NCI-H345 treated with DMSO at 0.1 percent for 48 hours (cell line): ENCODE measurements around the gene NOL4L.
A peak's percentile ranks its signal among the peaks of the same experiment; 100 is the strongest.

ENCODE experiments used
- DNase-seq: peaks from one replicate; lab custom pipeline; 2025; ENCODE audit not compliant: unreplicated experiment; lab: John Stamatoyannopoulos, UW

NOL4L gene

DNA sequence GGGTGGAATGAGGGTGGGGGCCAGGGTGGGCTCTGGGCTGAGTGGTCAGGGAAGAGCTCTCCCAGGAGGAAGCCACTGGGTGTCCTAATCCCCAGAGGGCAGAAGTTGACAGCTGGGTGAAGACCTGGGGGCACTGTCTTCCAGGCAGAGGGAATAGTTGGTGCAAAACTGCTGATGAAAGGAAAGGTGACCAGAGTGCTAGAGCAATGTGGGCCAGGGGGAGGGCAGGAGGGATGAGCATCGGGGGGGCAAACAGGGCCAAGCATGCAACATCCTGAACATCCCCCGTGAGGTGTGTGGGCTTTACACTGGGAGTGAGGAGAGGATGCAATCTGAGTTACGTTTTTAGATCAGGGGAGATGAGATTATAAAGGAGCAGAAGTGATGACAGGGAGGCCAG is 97.8 kb downstream of the NOL4L start:
- DNase-seq = no peak

DNA sequence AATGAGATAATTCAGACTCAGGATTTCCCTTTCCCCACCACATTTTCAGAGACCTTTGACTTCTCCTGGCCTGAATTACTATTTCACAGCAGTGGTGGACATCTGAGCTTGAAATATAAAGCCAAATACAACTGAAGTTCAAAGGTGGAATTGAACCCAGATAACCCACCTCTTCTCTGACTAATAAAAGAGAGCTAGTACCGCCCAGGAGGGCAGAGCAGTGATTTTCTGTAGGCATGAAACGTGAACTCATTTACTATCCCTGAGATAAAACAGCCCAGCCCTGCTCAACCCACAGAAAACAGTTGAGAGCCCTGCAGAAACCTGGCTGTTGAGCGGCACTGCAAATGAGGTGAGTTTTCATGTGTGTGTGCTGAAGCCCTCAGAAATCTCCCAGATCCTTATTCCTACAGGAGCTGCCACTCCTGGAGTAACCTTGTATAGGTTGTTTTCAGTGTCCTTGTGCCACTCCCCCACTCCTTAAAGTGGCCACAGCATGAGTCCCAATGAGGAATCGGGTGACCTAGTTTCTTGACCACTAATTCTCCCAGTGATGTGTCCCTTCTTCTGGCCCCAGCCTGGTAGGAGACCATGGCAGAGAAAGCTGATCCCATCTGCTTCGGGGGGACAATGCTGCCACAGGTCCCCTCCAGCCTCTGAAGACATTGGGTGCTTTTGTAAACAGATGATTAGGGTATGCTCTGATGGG is 99.2 kb downstream of the NOL4L start:
- DNase-seq = no peak

DNA sequence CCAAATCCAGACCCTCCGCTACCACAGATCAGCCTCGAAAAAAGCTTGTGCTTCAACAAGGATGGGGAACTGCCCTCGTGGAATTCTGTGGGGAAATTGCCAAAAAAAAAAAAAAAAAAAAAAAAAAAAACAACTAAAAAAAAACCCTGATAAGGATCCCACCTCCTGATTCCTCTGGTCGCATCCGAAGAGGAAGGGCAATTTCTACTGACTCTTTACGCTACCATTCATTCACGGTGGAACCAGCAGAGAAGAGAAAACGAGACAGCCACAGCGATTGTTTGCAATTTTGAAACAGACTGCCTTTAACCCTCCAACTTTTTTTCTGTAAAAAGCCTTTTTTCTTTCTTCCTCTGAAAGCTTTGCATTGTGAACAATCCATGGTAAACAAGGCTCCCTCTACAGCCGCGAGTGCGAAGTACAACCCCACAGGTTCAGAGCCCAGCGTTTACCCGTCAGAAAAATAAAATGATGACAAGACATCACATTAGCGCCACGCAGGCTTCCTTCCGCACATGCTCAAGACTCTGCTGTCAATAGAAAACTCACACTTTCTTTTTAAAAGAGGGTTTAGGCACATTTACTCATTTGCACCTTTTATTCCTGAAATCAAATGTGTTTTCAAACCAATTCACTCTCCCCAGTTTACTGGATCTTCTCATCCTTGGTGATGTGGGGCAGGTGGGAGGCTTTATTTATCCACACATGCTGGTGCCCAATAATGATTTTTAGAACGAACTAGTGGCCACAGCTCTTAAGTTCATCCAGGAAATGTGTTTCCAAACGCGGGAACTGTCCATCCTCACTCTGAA is 100.0 kb downstream of the NOL4L start:
- peak; percentile 88 for DNase-seq

DNA sequence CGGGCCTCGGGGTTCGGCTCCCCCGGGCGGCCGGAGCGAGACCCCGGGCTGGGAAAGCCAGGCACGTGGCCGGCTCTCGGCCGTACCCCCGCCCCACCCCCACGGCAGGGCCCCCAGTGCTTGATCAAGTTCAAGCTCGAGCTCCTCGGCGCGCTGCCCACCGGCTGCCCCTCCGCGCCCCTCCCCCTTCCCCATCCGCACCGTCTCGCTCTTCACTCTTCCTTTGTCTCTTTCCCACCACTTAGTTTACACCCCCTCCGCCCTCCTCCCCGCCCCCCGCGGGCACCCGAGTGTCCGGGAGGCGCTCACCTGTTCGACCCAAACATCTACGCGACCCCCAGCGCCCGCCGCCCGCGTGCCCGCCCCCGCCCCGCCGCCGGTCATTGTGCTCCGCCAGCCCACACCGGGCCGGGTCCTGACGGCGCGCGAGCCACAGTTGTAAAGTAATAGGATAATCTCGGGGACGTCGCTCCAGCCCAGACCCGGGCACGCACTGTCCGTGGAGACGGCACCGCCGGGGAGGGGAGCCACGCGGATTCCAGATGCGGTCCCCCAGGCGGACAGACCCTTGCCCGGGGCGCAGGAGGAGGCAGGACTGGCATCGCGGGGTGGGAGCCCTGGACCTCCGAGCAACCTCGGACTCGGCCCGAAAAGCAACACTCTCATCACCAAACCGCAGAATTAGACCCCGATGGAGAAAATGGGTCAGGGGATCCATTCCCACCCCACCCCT is 100.7 kb downstream of the NOL4L start:
- no peak for DNase-seq

DNA sequence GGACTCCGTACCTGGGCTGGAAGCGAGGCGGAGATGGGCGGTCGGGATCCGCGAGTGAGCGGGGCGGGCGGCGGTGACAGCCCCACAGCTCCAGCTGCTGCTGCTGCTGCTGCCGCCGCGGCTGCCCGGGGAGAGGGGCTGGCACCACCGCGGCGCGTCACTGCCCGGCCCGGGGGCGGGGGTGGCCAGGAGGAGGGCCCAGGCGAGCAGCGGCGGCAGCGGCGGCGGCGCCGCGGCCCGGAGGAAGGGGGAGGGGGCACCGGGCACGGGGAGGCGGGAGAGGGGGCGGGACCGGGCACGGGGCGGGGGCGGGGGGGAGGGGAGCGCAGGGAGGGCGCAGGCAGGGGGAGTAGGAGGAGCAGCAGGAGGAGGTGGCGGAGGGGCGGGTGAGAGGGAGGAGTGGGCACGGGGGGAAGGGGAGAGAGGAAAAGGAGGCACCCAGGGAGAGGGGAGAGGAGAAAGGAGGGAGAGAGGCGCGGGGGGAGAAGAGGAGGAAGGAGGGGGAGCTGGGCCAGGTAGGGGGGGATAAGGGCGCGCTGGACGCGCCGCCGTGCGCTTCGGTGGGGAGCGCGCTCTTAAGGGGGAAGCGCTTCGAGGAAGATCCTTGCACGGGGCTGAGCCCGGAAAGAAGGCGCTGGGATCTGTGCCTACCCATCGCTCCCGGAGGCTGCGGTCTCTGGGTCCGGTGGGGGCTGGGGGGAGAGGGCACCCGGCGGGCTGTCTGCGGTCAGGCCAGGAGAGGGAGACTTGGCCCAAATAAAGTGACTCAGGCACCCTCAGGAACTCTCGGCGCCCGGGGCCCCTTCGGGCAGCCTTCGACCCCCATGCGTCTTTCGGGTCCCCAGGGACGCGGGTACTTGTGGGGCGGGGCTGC is 101.5 kb downstream of the NOL4L start:
- peak; percentile 41 for DNase-seq

DNA sequence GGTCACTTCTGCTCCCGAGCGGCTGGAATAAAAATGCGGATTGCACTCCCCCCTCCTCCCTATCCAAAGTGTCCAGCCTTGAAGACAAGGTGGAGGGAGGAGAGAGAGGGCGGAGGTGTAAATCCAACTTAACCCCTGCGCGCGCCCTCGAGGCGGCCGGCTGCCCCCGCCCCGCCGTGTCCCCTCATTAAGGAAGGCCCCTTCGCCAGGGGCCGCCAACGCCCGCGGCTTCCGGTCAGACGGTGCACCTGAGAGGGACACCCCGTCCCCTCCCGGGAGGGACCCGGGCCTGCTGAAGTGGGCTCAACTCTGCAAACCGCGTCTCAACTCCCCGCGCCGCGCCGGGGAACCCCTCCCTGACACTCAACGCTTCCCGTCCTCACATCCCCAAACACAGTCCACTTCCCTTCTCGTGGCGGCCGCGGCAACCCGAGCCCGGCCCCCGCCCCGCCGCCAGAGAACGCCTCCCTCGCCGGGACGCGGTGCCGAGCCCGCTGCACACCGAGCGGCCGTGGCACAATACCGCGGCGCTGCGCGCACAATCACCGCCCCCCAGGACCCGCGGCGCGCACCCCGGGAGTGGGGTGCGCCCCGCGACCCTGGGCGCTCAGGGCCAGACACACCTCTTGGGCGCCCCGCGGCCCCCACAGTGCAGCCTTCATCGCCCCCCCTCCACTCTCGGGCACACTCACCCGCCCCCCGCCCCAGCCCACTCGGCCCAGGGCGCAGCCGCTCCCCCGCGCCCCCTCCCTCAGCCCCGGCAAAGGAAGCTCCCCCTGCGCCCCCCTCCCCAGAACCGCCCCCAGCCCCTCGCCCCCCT is 102.5 kb downstream of the NOL4L start:
- no peak for DNase-seq

DNA sequence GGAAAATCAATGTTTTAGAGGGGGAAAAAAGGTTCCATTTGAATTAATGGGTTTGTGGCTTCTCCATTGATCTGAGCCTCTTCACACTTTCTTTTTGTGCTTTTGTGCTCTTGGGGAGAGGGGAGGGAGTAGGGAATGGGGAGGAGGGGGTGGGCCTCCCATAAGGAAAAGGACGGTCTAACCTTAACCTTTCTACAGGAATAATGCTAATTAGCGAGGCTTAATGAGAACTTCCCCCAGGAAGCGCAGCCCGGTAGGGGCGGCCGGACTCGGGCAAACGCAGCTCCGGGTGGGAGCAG is 103.0 kb downstream of the NOL4L start:
- DNase-seq = no peak

DNA sequence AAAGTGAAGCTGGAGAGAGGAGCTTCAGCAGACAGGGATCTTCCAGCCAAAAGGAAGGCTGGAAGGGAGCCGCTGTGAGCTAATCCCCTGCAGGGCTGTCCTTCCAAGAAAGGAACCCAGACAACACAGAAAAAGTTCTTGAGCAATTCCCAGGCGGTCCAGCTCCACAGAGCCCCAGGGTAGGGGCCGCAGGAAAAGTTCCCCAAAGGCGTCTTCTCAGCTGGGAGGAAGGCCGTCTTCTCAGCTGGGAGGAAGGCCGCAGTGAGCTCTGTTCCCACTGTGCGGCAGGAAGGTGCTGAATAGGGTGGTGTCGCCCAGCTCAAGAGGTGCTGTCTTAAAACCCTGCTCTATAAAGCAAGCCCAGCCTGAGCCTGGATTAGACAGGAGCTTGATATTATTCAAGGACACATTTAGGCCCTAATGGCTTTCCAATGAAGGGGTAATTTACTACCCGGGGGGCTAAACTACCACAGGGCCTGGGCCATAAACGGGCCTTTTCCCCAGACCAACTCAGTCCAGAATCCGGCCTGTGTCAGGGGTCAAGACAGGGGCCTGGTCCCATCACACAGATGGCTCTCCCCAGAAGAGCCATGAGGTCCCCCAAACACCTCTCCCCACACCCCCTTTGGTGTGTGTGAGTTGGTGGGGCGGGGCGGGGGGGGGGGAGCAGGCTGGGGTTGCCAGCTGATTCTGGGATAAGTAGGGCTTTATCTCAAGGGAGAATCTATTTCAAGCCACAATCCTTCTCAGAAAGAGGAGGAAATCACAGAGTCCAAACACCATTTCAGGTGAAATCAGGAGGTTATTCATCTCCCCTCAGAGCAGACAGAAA is 103.6 kb downstream of the NOL4L start:
- DNase-seq = no peak

DNA sequence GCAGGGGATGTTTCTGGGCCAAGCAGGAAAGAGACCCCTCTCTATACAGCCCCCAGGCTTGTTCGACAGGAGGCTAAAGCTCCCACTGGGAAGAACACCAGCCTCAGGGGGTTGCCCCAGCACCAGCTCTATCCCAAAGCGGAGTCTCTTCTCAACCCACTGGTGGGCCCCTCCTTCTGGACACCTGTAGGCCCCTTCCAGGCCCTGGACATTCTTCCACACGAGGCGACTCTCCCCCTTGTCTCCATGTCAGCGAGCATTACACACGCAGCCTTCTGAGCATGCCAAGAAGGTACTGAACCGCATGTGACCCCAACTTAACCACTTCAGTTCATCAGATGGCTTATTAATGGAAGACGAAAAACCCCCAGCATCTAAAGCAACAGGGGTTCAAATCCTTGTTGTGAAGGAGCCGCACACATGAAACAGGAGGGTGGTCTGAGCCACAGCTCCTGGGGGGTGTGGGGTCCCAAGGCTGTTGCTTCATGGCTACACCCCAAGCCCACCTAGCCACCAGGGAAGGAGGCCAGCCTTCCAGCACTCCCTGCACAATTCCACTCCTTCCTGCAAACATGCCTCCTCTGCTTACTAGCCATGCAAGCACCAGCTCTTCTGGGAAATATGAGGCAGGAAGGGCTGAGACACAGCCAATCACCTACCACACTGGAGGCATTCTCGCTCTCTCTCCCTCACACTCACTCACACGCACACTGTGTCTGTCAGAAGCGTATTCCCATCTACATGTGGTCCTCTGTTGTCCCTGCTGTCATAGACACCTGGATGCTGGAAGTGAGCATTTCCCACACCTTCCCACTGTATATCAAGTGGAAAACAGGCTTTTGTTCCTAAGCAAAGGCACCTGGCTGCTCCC is 104.5 kb downstream of the NOL4L start:
- no peak for DNase-seq

DNA sequence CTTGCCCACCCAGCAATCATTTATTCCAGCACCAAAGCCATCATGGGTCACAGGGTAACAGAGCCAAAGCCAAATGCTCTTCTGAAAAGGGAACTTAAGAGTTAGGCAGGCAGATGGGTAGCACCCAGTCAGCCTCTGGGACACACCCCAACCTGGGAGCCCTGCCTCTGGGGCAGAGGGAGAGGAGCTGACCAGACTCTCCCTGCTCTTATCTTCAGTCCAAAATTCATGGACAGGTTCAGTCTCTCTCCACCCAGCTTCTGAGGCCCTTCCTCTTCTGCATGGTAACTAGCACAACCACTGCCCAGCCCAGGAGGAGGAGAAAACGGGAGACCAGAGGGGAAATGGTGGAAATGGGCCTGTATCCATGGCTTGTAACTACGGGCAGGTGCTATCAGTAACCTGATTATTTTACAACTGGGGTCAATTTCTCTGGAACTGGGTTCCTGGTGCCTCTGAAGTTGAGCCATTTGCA is 105.4 kb downstream of the NOL4L start:
- no peak for DNase-seq

DNA sequence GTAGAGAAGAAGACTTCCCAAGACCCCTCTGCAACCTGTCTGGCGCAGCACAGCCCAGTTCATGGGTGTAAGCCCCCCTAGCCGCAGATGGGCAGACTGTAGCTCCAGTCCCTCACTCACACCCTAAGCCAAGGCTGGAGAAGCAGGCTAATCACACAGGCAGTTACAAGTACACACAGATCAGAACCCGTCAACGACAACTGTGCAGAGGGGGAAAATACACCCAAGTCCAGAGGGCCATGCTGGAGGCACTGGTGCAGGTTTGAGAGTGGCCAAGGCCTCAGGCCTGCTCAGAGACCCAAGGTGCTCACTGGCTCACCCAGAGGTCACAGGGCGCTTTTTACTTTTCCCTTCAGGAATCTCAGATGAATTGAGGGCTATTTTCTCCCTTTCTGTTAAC is 106.1 kb downstream of the NOL4L start:
- DNase-seq = no peak

DNA sequence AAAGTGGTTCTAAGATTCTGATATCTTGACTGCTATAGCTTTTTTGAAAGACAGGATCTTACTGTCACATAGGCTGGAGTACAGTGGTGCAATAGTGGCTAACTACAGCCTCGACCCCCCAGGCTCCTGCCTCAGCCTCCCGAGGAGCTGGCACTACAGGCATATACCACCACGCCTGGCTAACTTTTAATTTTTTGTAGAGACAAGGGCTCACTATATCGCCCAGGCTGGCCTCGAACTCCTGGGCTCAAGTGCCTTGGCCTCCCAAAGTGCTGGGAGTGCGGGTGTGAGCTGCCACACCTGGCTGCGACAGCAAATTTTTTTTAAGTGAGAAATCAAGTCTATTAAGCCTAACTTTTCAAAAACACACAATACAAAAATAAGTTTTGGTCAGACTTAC is 106.6 kb downstream of the NOL4L start:
- DNase-seq = no peak

DNA sequence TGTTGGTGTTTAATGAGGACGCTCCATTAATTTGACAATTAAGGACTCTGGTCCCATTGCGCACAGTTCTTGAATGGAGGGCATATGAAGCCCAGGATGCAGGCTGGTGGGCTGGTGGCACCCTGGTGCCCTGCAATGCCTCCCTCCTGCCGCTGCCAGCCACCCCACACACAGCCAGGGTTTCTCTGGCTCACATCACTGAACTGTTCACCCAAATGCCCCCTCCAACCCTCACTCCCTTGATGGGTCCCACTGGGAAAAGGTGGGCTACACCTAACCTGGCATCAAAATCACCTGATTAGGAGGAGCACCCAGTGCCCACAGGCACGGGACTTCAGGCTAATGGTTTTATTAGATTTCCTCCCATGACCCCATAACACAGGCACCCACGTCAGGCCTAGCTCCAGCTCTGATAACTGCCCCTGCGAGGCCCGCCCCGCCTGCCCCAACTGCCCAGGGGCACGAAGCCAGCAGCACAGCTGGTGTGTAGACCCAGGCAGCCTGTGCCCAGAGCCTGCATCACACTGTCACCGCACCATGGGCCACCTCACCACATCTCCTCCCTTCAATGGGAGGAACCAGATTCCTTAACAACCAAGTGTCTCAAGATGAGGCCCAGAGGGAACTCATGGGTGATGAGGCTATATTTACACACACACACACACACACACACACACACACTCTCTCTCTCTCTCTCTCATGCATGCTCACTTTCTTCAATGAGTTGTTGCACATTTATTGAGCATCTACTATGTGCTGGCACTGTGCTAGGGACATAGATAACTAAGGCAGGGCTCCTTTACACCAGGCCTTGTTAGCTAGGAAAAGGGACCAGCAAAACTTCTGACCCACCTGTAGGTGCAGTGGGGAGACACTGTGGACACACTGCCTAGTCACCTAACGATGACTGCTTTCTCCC is 107.3 kb downstream of the NOL4L start:
- DNase-seq = no peak

DNA sequence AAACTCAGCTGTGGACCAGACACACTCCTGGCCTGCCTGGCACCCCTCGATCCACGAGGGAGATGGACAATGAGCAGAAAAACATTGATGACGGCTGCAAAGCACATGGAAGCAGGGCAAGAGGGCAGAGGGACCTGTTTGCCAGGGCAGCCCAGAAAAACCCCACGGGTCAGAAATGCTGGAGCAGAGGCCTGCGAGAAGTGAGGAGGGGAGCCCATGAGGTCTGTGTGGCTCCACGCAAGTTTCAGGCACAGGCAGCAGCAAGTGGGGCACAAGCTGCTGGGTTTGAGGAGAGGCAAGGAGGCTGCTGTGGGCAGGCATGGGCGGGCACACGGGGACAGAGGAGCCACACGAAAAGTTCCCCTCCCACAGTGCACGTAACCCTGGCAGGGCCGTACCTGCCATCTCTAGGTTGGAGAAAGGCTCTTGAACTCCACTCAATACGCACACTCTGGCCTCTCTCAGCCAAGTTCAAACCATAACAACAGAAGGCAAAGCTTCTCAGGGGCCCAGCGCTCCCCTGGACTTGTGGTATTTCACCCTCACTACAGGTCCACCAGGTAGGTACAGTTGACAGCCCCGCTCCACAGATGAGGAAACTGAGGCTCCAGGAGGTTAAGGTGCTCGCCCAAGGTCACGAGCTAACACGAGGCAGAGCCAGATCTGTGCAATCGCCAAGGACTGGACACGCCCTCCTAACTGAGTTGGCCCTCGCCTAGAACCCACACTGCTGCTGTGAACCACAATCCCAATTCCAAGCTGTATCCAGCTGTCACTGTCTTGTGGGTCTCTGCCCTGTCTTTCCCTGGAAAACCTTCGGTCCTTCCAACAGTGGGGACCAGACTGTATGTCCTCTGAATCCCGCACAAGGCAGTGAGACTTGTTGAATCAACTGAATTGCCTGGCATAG is 108.2 kb downstream of the NOL4L start:
- DNase-seq = no peak

DNA sequence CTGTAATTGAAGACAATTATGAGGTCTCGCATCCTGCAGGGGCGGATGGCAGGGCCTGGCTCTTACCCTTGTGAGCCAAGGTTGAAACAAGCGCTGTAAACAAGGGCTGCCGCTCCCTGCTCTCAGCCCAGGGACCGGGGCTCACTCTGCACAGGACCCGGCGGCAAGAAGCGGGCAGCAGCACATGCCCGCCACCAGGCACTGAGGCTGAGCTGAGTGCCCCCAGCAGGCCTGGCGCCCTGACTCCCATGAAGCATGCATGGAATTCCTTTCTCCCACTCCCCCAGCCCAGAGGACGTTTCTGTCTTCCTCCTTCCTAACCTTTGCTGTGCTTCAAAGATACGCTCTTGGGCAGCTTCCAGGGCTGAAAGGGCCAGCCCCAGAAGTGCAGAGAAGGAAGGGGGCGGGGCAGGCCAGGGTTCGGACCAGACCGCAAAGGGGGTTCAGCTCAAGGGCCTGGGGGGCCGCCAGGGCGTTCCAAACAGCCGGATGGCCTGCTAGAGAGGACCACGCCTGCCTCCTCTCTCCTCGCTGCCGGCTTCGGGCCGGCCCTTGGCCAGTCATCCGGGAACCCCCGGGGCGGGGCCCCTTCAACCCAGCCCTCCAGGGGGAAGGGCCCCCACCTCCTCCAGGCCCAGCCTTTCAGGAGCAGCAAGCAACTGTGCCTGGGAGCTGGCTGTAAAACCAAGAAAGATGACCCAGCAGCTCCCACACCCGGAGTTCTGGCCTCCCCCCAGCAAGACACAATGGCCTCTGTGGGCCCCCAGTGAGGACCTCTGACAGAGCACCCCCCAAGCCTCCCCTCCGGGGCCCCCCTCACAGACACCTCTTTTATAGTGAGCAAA is 109.9 kb downstream of the NOL4L start:
- no peak for DNase-seq

DNA sequence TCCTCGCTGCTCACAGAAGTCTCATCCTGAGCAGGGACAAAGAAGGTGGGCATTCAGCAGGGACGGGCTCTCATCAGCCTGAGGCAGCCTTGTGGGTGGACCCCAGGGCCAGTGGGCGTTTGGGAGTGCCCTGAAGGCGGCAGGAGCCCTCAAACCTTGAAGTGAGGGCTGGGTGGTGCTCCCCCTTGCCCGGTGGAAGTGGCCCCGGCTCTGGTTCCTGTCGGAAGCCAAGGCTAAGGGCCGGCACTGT is 110.5 kb downstream of the NOL4L start:
- no peak for DNase-seq
